WTC11 (cell line): ENCODE measurements around the gene MRPS17. TPM values are rescaled to one million over a fixed set of nuclear protein-coding genes. Genes with fewer than 3 reads are reported as not detected.

ENCODE experiments used
- ATF2 ChIP-seq: sonication (generic); formaldehyde crosslinking; IDR thresholded peaks from 2 replicates; pipeline ENCODE4 v1.8.1; 2022; ENCODE audit warnings: low read depth, missing genetic modification reagents, borderline replicate concordance
- ATF6 ChIP-seq: sonication (generic); formaldehyde crosslinking; IDR thresholded peaks from 2 replicates; pipeline ENCODE4 v1.8.1; 2023; ENCODE audit warnings: mild to moderate bottlenecking, missing genetic modification reagents
- CREB1 ChIP-seq: sonication (generic); formaldehyde crosslinking; IDR thresholded peaks from 2 replicates; pipeline ENCODE4 v1.8.0; 2023; ENCODE audit warnings: mild to moderate bottlenecking, missing genetic modification reagents
- CREM ChIP-seq: sonication (generic); formaldehyde crosslinking; IDR thresholded peaks from 2 replicates; pipeline ENCODE4 v1.8.1; 2022; ENCODE audit warnings: mild to moderate bottlenecking, missing genetic modification reagents, moderate library complexity
- E2F1 ChIP-seq: sonication (generic); formaldehyde crosslinking; IDR thresholded peaks from 2 replicates; pipeline ENCODE4 v1.8.0; 2022; ENCODE audit warnings: mild to moderate bottlenecking, missing genetic modification reagents
- E2F5 ChIP-seq: sonication (generic); formaldehyde crosslinking; IDR thresholded peaks from 2 replicates; pipeline ENCODE4 v1.8.1; 2022; ENCODE audit warnings: mild to moderate bottlenecking, moderate library complexity, missing genetic modification reagents
- ELF4 ChIP-seq: sonication (generic); formaldehyde crosslinking; IDR thresholded peaks from 2 replicates; pipeline ENCODE4 v1.8.1; 2022; ENCODE audit warnings: low read depth, mild to moderate bottlenecking, moderate library complexity, missing genetic modification reagents
- ERG ChIP-seq: fragments of 250-450 bp; sonication (Bioruptor Pico); IDR thresholded peaks from 2 replicates; pipeline ENCODE4 v1.8.0; 2021; ENCODE audit warnings: mild to moderate bottlenecking
- FOXJ3 ChIP-seq: sonication (generic); formaldehyde crosslinking; IDR thresholded peaks from 2 replicates; pipeline ENCODE4 v1.9.0; 2021; ENCODE audit warnings: missing genetic modification reagents, mild to moderate bottlenecking, borderline replicate concordance
- FOXK1 ChIP-seq: sonication (generic); formaldehyde crosslinking; IDR thresholded peaks from 2 replicates; pipeline ENCODE4 v1.8.0; 2022; ENCODE audit warnings: mild to moderate bottlenecking, moderate library complexity, missing genetic modification reagents
- MAX ChIP-seq: sonication (generic); formaldehyde crosslinking; IDR thresholded peaks from 2 replicates; pipeline ENCODE4 v1.8.0; 2022; ENCODE audit warnings: mild to moderate bottlenecking, missing genetic modification reagents
- NFATC4 ChIP-seq: fragments of 250-450 bp; sonication (Bioruptor Pico); IDR thresholded peaks from 2 replicates; pipeline ENCODE4 v1.9.0; 2021; ENCODE audit warnings: mild to moderate bottlenecking
- NFYB ChIP-seq: sonication (generic); formaldehyde crosslinking; conservative IDR thresholded peaks from 2 replicates; pipeline ENCODE4 v1.8.0; 2022; ENCODE audit warnings: low read depth, missing genetic modification reagents
- PRRX2 ChIP-seq: fragments of 250-450 bp; sonication (Bioruptor Pico); IDR thresholded peaks from 2 replicates; pipeline ENCODE4 v1.8.0; 2021; ENCODE audit warnings: mild to moderate bottlenecking
- RORB ChIP-seq: fragments of 250-450 bp; sonication (Bioruptor Pico); IDR thresholded peaks from 2 replicates; pipeline ENCODE4 v1.9.0; 2021; ENCODE audit warnings: mild to moderate bottlenecking
- SOX15 ChIP-seq: fragments of 250-450 bp; sonication (Bioruptor Pico); IDR thresholded peaks from 2 replicates; pipeline ENCODE4 v1.9.0; 2021; ENCODE audit warnings: mild to moderate bottlenecking
- USF2 ChIP-seq: sonication (generic); formaldehyde crosslinking; IDR thresholded peaks from 2 replicates; pipeline ENCODE4 v1.8.1; 2023; ENCODE audit warnings: mild to moderate bottlenecking, missing genetic modification reagents, moderate library complexity
- ZBTB43 ChIP-seq: sonication (generic); formaldehyde crosslinking; IDR thresholded peaks from 2 replicates; pipeline ENCODE4 v1.8.1; 2023; ENCODE audit warnings: mild to moderate bottlenecking, missing genetic modification reagents
- ZMAT4 ChIP-seq: fragments of 250-450 bp; sonication (Bioruptor Pico); IDR thresholded peaks from 2 replicates; pipeline ENCODE4 v1.9.0; 2021; ENCODE audit warnings: mild to moderate bottlenecking
- ZNF138 ChIP-seq: sonication (generic); formaldehyde crosslinking; conservative IDR thresholded peaks from 2 replicates; pipeline ENCODE4 v1.8.1; 2022; ENCODE audit warnings: mild to moderate bottlenecking, moderate library complexity, missing genetic modification reagents
- ZNF416 ChIP-seq: fragments of 250-450 bp; sonication (Bioruptor Pico); IDR thresholded peaks from 2 replicates; pipeline ENCODE4 v1.9.0; 2021; ENCODE audit warnings: mild to moderate bottlenecking, inconsistent platforms
- ZNF425 ChIP-seq: fragments of 250-450 bp; sonication (Bioruptor Pico); conservative IDR thresholded peaks from 2 replicates; pipeline ENCODE4 v1.9.0; 2021; ENCODE audit warnings: mild to moderate bottlenecking
- ZNF512 ChIP-seq: sonication (generic); formaldehyde crosslinking; IDR thresholded peaks from 2 replicates; pipeline ENCODE4 v1.8.1; 2022; ENCODE audit warnings: missing genetic modification reagents, borderline replicate concordance
- ZNF671 ChIP-seq: fragments of 250-450 bp; sonication (Bioruptor Pico); IDR thresholded peaks from 2 replicates; pipeline ENCODE4 v1.8.0; 2021; ENCODE audit warnings: mild to moderate bottlenecking
- total RNA-seq: library from RNA; stranded (reverse); gene quantifications from 3 replicates; pipeline ENCODE4 v1.2.3, GENCODE V29; 2021

The MRPS17 gene
- total RNA-seq, 1 experiment from 2014 or later: 25.6 TPM

- no peak for TF ChIP-seq ATF6 (CRISPR knock-in tag)
- TF ChIP-seq SOX15 (CRISPR knock-in tag): no peak
- no peak for TF ChIP-seq ZMAT4 (CRISPR knock-in tag)
- peak; percentile 62; the same call in 1 of the 2 replicates for TF ChIP-seq CREM (CRISPR knock-in tag)
- TF ChIP-seq ATF2 (CRISPR knock-in tag): no peak
- TF ChIP-seq NFYB (CRISPR knock-in tag): no peak
- no peak for TF ChIP-seq E2F1
- TF ChIP-seq MAX: no peak
- TF ChIP-seq ZNF512 (CRISPR knock-in tag): no peak
- no peak for TF ChIP-seq ELF4 (CRISPR knock-in tag)
- TF ChIP-seq ZNF138 (CRISPR knock-in tag): no peak
- no peak for TF ChIP-seq ZNF671 (CRISPR knock-in tag)
- TF ChIP-seq FOXJ3: no peak
- no peak for TF ChIP-seq PRRX2 (CRISPR knock-in tag)
- no peak for TF ChIP-seq RORB (CRISPR knock-in tag)
- TF ChIP-seq ZNF416 (CRISPR knock-in tag): peak; percentile 92; the same call in 1 of the 2 replicates
- no peak for TF ChIP-seq ZNF425 (CRISPR knock-in tag)
- TF ChIP-seq ERG (CRISPR knock-in tag): no peak
- TF ChIP-seq USF2 (CRISPR knock-in tag): no peak
- TF ChIP-seq FOXK1 (CRISPR knock-in tag): no peak; the same call in 1 of the 2 replicates
- TF ChIP-seq ZBTB43: 0 out of 2 replicates have a peak, but pooled peaks have one; percentile 54
- no peak for TF ChIP-seq NFATC4 (CRISPR knock-in tag)
- TF ChIP-seq E2F5 (CRISPR knock-in tag): no peak
- TF ChIP-seq CREB1 (CRISPR knock-in tag): no peak
These were observed 12.8 kb downstream of the MRPS17 start, which contains the start of gene NIPSNAP2 (continued) for GRCh38 chr7:55964261-55965099.
